Kidney capillary endothelial cell (primary cell): Measurements from ENCODE around the gene MYBBP1A.

Experiments
- DNase-seq: peaks from one replicate; pipeline ENCODE4 v3.0.0-alpha.2; 2018; ENCODE audit warnings: low spot score

The MYBBP1A gene

DNA sequence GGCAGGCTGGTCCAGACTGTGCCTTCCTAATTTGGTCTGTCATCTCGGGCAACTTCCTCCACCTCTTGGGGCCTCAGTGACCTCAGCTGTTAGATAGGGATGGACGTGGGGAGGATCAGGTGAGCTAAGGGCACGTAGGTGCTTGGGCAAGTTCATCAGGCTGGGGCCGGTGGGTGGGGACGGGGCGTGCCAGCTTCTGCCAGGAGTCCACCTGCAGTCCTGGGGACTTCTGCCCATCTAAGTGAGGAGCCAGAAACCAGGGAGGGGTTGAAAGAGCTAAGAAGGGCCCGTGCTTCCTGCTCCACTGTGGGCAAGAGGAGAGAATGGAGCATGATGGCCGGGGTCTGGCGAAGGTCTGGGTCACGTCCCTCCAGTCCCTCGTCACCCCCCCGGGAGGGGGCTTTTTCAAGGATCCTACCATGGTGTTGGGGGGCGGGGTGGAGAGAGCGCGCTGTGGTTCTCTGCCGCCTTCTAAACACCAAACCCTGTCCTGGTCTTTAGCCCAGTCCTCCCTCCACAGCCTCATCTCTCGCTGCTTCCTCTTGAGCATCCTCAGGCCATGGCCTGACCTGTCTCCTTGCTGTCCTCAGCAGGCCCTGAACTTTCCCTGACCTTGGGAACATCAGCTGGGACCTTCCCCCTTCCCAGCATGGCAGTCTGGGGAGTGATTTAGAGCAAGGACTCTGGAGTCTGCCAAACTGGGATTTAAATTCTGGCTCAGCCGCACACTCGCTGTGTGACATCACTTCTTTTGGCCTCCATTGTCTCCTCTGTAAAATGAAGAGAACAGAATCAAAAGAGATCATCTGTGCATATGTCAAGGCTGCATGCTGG lies 34.9 kb downstream of the MYBBP1A start:
- no peak for DNase-seq

- DNase-seq = no peak
Measured at GRCh38 chr17:4519361-4519788, 35.8 kb downstream of the MYBBP1A start.

DNA sequence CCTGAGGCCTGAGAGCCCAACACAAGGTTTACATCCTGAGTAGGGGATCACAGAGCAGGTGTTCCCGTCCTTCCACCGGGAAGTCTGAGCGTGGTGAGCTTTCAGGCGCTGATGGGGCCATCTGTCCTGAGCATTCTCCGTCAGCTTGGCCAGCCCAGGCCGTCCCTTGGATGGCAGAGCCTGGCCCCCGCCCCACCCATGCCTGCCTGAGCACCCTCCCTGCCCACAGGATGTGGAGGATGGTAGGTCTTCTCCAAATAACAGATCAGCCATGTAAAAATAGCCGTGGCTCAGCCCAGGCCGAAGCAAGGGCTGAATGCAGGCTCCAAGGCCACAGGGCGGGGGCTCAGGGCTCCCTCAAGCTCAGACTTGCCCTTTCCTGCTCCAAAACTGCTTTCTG lies 36.3 kb downstream of the MYBBP1A start:
- no peak for DNase-seq

DNA sequence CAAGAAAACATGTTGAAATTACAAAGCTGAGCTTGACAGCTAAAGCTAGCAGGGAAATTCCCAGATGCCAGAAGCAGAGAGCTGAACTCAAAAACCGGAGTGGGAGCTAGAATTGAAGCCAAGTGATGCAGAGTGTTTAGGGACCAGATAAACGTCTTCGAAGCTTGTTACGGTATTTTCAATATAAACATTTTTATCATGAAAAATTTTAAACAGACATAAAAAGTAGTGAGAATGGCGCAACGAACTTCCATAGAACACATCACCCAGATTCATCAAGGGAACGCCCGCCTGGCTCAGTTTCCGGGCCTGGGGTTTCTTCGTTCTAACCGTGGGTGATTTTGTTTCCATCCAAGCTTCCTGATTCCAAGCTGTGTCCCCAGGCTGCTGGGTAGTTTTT lies 38.4 kb downstream of the MYBBP1A start:
- no peak for DNase-seq

- DNase-seq = no peak
Measured at GRCh38 chr17:4515501-4515900, 39.7 kb downstream of the MYBBP1A start.

- DNase-seq = no peak
Measured at GRCh38 chr17:4514779-4515178, 40.4 kb downstream of the MYBBP1A start.

GRCh38 chr17:4514206-4514605 lies 41.0 kb downstream of the MYBBP1A start:
- DNase-seq = no peak

DNA sequence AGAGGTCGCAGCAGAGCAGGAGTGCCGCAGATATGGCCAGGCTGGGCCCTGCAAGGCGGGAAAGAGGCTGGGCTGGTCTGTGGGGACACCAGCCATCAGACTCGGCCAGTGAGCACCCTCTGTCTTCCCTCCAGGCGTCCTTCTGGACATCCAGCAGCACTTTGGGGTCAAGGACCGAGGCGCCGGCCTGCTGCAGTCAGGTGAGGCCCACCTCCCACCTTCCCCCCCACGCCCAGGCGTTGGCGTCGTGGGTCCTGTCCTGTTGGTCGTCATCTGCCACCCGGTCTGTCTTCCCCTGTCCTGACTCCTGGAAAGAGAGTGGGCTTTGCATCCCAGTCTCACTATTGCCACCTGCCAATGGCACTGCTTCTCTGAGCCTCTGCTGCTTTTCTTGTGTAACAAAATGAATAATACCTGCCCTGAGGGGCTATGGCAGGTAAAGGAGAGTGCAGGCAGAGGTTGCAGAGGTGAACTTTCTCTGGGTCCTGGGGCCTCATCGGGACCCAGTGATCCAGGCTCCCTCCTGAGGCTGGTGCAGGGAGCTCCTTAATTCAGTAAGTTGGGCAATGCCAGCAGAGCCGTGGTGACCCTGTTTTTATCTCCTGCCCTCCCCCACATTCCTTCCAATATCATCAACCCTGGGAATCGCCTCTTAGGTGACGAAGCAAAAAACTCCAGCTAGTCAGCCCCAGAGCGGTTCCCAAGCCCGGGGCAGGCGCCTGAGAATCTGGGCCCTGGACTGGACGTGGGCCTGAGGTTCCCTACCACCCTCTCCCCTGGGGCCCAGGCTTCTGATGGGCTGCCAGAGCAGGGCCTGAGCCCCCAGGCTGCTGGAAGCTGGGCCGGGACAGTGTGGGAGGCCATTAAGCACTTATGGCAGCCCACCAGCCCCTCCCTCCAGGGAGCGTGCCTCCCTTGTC lies 41.8 kb downstream of the MYBBP1A start:
- DNase-seq = no peak

GRCh38 chr17:4512156-4513112 lies 42.8 kb downstream of the MYBBP1A start:
- DNase-seq = no peak

GRCh38 chr17:4511199-4511932 lies 43.8 kb downstream of the MYBBP1A start:
- DNase-seq = no peak

DNA sequence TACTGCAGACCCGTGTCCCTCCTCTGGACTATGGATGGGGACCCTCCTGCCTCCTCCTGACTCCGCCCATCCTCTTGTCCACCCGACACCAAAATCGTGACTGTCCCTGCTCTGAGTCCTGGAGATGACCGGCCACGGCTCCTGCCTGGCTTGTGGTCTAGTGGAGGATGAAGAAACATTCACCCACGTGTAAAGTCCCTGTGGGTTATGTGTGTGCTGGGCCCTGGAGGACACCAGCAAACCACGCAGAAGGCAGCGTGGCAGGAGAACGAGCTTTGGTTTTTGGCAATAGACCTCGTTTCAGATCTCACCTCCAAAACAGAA lies 44.6 kb downstream of the MYBBP1A start:
- no peak for DNase-seq

GRCh38 chr17:4509923-4510617 lies 45.1 kb downstream of the MYBBP1A start:
- peak; percentile 81 for DNase-seq

GRCh38 chr17:4509401-4509800 lies 45.8 kb downstream of the MYBBP1A start:
- no peak for DNase-seq

DNA sequence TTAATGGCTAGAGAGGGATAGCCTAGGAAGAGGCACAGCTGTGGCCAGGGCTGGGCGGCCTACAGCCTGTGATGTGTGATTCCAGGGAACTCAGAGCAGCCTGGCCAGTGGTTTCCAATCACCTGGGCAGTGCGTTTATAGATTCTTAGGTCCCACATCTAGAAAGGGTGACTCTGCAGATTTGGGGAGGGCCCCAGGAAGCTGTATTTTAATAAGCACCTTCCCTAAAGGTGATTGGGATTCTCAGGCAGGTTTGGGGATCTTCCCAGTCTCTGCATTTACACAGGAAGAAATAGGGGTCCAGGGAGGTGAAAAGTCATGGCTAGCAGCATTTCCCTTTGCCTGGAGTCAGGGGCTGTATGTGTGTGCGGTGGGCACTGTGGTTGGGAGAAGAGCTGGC lies 47.0 kb downstream of the MYBBP1A start:
- no peak for DNase-seq

- no peak for DNase-seq
Measured at GRCh38 chr17:4507361-4508111, 47.6 kb downstream of the MYBBP1A start.

GRCh38 chr17:4506892-4507291 lies 48.3 kb downstream of the MYBBP1A start:
- no peak for DNase-seq

- no peak for DNase-seq
Measured at GRCh38 chr17:4506175-4506813, 48.9 kb downstream of the MYBBP1A start.

DNA sequence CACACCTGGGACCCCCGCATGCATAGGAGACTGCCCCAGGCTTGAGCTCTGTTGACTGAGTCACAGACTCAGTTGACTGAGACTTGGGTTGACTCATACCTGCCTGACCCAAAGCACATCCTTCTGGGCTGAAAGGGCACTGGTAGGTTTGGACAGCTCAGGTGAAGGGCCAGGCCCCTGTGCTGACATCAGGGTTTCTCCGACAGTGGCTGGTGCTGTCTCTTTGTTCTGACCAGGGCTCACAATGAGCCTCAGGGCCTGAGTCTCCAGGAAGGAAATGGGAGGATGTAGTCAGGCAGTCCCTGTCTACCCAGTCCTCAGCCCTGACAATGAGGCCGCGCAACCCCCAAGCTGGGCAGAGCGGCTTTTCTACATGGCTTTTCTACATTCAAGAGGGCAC lies 50.0 kb downstream of the MYBBP1A start:
- DNase-seq = peak; percentile 82

DNA sequence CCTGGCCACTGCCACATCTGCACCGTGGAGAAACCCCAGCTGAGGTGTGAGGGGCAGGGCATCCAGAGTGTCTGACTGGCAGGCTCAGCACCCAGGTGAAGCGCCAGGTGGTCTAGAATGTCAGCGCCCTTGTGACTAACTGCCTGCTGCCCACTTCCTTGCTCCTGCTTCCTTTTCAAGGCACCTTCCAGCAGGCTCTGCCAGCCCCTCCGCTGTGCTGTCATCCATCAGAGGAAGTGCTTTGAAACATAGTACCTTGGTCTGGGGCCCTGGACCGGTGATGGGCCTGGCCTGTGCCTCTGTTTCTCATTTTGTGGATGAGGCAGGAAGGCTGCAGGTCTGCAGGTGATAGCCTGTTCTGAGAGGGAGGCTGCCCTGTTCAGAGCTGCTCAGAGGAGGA lies 51.0 kb downstream of the MYBBP1A start:
- DNase-seq = no peak
